GM19438 (cell line): ENCODE results near the gene CELA3B.
"Not testable (repeated sequence)": the region's sequence is repeated elsewhere in the genome, so short reads cannot be mapped to it uniquely, and the experiment has no call there.

Experiments
- ATAC-seq: cut with Tn5 transposase; IDR thresholded peaks from one replicate; pipeline ENCODE4 v1.9.1; 2021; ENCODE audit warnings: low read depth; ENCODE audit not compliant: unreplicated experiment

CELA3B gene

GRCh38 chr1:21976703-21977239 lies at the start of gene CELA3B:
TSS of gene CELA3B (plus strand) at chr1:21977022. CDS start at chr1:21977040, 18 bp downstream.
- ATAC-seq: not testable (repeated sequence)

- no peak for ATAC-seq
Observed at GRCh38 chr1:21927533-21928237, 49.1 kb upstream of the CELA3B start.

- no peak for ATAC-seq
Observed at GRCh38 chr1:21930080-21930571, 46.7 kb upstream of the CELA3B start.

GRCh38 chr1:21930629-21931170 lies 46.1 kb upstream of the CELA3B start:
- no peak for ATAC-seq

GRCh38 chr1:21931171-21932093 lies 45.4 kb upstream of the CELA3B start:
- ATAC-seq: no peak

- ATAC-seq: no peak
Observed at GRCh38 chr1:21932127-21932526, 44.7 kb upstream of the CELA3B start.

GRCh38 chr1:21933397-21934248 lies 43.2 kb upstream of the CELA3B start:
- ATAC-seq: no peak

GRCh38 chr1:21935393-21935804 lies 41.4 kb upstream of the CELA3B start:
- no peak for ATAC-seq

- ATAC-seq: no peak
Observed at GRCh38 chr1:21935891-21936365, 40.9 kb upstream of the CELA3B start.

- ATAC-seq: no peak
Observed at GRCh38 chr1:21936366-21937031, 40.3 kb upstream of the CELA3B start.

GRCh38 chr1:21937034-21937371 lies 39.8 kb upstream of the CELA3B start, which contains the start of gene HSPG2:
TSS of gene HSPG2 (minus strand) at chr1:21937310. CDS start at chr1:21937217, 93 bp downstream.
- no peak for ATAC-seq

GRCh38 chr1:21937372-21938121 lies 39.3 kb upstream of the CELA3B start:
- no peak for ATAC-seq

GRCh38 chr1:21938732-21939538 lies 37.9 kb upstream of the CELA3B start:
- ATAC-seq: no peak

GRCh38 chr1:21939650-21940374 lies 37.0 kb upstream of the CELA3B start:
- ATAC-seq: no peak

- no peak for ATAC-seq
Observed at GRCh38 chr1:21940492-21940891, 36.3 kb upstream of the CELA3B start.

GRCh38 chr1:21941370-21941769 lies 35.5 kb upstream of the CELA3B start:
- no peak for ATAC-seq

GRCh38 chr1:21942464-21942863 lies 34.4 kb upstream of the CELA3B start:
- no peak for ATAC-seq
